Endothelial cell of hepatic sinusoid (primary cell): ENCODE results near the gene SCN4A.

Experiments
- in situ Hi-C: cut with HindIII; loops from 2 replicates; pipeline ENCODE4 v1.10.0; 2017; ENCODE audit warnings: low sequenced_read_pairs

The SCN4A gene

GRCh38 chr17:64002658-64003525 is 30.2 kb upstream of the SCN4A start:
- in situ Hi-C loops: no loop called here

GRCh38 chr17:64001763-64002529 is 29.2 kb upstream of the SCN4A start:
- in situ Hi-C loops: no loop called here

GRCh38 chr17:64001091-64001579 is 28.4 kb upstream of the SCN4A start:
- in situ Hi-C loops: no loop called here

- in situ Hi-C loops: no loop called here
These were observed 27.2 kb upstream of the SCN4A start for GRCh38 chr17:63999680-64000531.

GRCh38 chr17:63998721-63999679 is 26.3 kb upstream of the SCN4A start:
- in situ Hi-C loops: no loop called here

DNA sequence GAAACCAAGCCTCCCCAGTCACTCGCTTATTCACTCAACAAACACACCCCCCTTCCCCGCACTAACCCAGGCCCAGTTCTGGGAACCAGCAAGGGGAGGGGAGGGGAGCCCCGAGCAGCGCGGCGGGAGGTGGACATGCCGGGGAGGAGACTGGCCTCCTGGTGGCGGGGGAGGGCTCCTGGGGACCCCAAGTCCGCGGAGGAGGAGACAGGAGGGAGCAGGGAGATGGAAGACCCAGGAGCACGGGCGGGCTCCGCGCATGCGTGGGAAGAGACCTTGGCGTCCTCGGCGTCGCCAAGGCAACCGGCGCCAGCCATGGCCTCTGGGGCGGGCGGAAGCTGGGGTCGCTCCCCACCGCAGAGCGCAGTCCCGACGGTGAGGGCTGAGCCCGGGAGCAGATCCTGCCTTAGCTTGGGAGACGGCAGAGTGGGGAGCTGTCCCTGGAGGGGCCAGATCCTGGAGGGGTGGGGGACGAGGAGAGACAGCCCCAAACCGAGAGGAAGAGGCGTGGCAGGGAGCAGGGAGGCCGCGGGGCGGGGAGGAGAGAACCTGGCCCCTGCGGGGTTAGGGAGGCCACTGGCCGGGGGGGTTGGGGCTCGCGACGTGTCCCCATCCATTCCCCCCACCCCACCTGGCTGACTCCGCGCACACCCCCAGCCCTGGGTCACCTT is 25.5 kb upstream of the SCN4A start, which contains the start of gene PRR29:
TSS of gene PRR29 (plus strand) at position 302 of the 671 bp plus-strand sequence. CDS start at position 316, 14 bp downstream.
- in situ Hi-C loops: no loop called here

- in situ Hi-C loops: no loop called here
These were observed 24.8 kb upstream of the SCN4A start for GRCh38 chr17:63997341-63998048.

- in situ Hi-C loops: no loop called here
These were observed 23.9 kb upstream of the SCN4A start for GRCh38 chr17:63996430-63997182.

DNA sequence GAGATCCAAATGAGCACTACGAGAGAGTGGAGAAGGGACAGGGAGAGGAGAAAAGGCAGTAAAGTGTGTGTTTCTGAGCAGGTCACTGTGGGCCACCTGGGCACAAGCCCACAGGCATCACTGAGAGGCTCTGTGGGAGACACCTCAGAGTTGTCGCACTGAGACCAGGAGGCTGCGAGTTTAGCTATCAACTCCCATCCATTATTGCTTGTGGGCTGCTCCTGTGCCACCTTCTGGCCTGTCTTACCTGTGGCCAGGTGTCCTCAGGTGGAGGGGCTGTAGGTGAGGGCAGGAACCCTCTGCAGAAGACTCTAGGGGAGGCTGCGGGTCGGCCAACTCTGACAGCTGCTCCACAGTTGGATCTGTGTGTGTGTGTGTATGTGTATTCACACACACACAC is 22.9 kb upstream of the SCN4A start:
- in situ Hi-C loops: no loop called here

- in situ Hi-C loops: loop anchor here (5.0 kb wide), 1 partner anchor 66 kb away; no protein-coding TSS in a partner anchor
These were observed 20.8 kb upstream of the SCN4A start for GRCh38 chr17:63993368-63993985.

GRCh38 chr17:63991611-63992010 is 18.9 kb upstream of the SCN4A start:
- in situ Hi-C loops: loop anchor here (5.0 kb wide), 1 partner anchor 64 kb away; no protein-coding TSS in a partner anchor

GRCh38 chr17:63989622-63990345 is 17.1 kb upstream of the SCN4A start:
- in situ Hi-C loops: loop anchor here (5.0 kb wide), 1 partner anchor 62 kb away; no protein-coding TSS in a partner anchor

DNA sequence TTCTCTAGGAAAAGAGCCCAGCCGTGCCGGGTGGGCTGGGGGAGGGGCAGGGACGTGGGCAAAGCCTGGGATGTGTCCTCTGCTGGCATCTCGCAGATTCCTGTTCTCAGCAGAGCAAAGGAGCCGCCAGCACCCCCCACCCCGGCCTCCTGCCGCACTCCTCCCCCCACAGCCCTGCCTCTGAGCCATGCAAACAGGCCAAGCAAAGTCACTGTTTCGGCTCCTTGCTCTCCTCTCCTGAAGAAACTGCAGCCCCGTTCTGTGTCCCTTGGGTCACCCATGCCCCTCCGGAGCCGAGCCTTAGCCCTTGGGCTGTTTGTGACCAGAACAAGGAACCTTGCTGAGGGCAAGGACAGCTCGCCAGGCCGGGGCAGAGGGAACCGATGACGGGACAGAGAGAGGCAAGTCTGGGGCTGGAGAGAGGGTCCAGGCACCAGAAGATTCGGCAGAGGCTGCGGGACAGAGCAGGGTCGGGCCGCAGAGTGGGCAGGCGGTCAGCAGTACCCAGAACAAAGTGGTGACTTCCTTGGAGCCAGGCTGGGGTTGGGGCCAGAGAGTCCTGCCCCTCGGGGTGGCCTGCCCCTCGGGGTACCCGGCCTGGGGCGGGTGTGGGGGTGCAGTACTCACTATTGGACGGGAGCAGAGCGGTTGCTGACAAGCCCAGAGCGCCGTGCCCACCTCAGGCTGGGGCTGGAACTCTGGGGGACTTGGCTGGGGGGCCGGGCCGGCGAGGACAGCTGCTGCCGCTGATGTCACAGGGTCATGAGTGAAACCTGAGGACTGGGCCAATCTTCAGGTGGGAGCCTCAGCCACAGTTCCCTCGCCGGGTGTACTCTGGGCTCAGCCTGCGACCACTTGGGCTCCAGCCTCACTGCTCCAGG is 16.3 kb upstream of the SCN4A start:
- in situ Hi-C loops: no loop called here

DNA sequence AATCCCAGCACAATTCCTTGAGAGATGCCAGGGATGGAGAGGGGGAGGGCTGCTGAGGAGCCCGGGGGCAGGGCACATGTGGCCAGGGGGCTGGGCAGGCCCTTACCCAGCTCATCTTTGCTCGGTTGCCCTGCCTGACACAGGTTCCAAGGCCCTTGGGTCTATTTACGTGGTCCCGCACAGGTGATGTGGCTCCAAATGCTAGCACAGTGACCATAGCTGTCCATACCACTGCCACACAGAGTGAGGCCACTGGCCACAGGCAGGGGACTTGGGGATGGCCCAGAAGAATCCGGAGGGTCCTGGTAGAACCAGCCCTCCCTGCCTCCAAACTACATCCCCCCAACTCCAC is 15.4 kb upstream of the SCN4A start:
- in situ Hi-C loops: no loop called here

DNA sequence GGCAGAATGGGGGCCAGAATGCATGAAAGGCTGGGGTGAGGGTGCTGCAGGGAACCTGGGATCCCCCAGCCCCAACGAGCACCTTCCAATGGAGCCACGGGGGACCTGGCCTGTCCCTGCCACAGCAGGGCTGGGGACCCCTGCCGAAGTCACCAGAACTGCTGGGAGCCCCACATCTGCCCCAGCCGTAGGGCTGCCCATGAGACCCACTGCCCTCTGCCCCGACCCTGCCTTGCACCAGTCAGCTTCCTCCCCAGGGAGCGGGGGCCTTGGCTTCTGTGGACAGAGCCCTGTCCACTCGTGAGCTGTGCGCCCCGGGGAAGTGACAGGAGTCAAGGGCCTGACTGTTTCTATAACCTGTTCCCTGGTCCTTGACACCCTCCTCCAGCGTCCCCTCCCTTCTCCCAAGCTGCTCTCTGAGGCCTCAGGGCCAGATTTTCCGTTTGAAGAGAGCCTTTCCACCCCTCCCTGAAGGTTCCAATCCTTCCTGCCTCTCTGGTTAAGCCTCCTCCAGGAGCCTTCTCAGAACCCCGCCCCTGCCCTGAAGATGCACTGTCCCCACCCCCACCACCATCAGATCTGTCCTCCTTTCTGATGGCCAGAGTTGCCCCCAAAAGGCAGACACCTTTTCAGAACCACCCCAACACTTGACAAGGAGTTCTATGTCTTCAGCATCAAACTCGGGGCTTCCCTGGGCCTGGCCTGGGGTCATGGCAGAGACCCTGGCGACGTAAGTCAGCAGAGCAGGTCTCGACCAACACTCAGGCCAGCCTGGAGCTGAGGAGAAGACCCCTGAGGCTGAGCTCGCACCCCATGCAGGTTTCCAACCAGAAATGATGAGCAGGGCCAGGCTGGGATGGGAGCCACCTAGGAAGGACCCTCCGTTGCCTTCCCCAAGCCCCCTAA is 14.8 kb upstream of the SCN4A start:
- in situ Hi-C loops: no loop called here
